GM13976 (cell line): ENCODE measurements around the gene FECH.
A peak's percentile ranks its signal among the peaks of the same experiment; 100 is the strongest.
"Not testable (repeated sequence)": the region's sequence is repeated elsewhere in the genome, so short reads cannot be mapped to it uniquely, and the experiment has no call there.

Experiments
- DNase-seq: peaks from one replicate; pipeline ENCODE4 v3.0.0; 2012; ENCODE audit warnings: low spot score
- in situ Hi-C: fragments of 300-500 bp; cut with MboI; formaldehyde crosslinking; loops from one replicate; pipeline ENCODE4 v1.12.0; 2022; ENCODE audit warnings: low sequenced_read_pairs, mixed read lengths, inconsistent platforms; ENCODE audit not compliant: unreplicated experiment
- TF ChIP-seq, protein P1 (sequence below): IDR thresholded peaks from 2 replicates; pipeline ENCODE4 v1.5.1; 2012; ENCODE audit warnings: borderline replicate concordance, mild to moderate bottlenecking; ENCODE audit not compliant: insufficient read depth; ENCODE audit errors: extremely low read depth, missing control alignments, control extremely low read depth

Gene FECH

DNA sequence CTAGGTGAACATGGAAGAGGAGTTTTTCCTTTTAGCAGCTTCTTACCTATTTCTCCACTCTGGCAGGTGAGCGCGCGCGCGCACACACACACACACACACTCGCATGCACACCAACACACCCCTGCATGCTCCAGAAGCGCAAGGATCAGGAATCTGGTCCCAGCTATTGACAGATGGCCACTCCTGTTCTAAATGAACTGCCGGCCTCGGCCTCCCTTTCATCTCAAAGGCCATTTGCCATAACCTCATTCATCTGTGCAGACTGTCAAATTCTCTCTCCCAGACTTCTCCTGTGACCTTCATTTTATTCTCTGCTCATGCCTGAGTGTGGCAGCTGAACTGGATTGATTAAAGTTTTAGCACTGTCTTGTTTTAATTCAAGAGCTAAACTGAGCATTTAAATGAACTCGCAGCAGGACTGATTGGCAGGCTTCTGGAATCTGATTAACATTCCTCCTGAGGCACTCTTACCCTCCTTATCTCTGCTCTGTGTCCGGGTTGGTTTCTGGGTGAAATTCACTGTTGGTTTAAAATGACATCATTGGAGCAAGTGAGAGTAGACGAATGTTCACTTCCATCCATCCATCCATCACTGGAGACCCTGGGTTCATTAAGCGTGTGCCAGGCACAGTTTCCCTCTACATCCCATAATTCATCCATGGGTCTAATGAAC, 58.8 kb downstream of the FECH start:
- DNase-seq = no peak
- in situ Hi-C loops = no loop called here

DNA sequence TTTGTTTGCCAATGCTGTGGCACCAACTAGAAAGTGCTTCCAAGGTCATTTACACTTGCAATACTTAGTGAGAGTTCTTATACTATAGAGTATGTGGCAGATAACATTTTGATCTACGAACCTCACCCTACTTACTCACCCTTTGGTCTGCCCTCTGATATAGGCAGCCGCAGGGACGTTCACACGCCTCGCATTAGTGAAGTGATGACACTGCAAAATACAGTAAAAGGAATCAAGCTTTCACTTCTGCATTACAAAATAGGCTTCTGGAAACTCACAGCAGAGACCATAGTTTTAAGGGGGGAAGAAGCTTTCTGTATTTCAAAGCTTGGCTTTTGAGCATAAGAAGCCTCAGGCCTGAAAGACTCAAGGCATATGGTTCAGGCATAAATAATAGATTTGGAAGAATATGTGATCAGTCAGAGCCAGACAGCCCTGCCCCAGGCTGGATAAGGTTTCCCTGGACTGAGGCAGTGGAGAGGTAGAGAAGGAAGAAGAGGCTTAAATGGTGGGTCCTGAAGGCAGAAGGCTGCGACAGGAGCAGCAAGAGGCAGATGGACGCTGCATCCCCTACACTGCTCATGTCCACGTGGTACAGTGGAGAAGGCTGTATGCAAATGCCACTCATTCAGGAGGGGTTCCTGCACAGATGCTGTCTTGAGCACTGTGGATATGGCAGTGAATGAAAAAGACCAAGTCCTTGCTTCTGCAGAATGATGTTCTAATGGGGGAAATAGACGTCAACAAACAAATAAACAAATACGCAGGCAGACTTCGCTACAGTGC, 63.1 kb downstream of the FECH start:
- DNase-seq = peak; percentile 36
- in situ Hi-C loops = no loop called here
- TF ChIP-seq, protein P1, sequence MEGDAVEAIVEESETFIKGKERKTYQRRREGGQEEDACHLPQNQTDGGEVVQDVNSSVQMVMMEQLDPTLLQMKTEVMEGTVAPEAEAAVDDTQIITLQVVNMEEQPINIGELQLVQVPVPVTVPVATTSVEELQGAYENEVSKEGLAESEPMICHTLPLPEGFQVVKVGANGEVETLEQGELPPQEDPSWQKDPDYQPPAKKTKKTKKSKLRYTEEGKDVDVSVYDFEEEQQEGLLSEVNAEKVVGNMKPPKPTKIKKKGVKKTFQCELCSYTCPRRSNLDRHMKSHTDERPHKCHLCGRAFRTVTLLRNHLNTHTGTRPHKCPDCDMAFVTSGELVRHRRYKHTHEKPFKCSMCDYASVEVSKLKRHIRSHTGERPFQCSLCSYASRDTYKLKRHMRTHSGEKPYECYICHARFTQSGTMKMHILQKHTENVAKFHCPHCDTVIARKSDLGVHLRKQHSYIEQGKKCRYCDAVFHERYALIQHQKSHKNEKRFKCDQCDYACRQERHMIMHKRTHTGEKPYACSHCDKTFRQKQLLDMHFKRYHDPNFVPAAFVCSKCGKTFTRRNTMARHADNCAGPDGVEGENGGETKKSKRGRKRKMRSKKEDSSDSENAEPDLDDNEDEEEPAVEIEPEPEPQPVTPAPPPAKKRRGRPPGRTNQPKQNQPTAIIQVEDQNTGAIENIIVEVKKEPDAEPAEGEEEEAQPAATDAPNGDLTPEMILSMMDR = no peak

More for the DNA sequence above, 58.8 kb downstream of the FECH start:
- TF ChIP-seq, protein P1 = no peak

DNA sequence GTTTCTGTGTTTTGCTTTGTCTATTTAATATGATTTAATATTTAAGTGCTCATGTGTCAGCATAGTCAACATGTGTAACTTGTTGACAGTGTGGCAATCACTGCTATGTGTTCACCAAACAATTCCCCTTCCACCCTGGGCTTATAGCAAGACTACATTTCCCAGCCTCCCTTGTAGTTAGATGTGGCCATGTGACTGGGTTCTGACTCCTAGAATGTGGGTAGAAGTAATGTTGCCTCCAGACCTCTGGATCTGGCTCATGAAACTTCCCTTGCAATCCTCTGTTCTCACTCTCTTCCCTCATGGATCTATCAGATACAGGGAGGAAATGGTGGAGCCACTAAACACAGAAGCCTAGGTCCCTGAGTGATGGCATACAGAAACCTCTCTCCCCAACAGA, 64.2 kb downstream of the FECH start:
- DNase-seq, in situ Hi-C loops: not testable (repeated sequence)

DNA sequence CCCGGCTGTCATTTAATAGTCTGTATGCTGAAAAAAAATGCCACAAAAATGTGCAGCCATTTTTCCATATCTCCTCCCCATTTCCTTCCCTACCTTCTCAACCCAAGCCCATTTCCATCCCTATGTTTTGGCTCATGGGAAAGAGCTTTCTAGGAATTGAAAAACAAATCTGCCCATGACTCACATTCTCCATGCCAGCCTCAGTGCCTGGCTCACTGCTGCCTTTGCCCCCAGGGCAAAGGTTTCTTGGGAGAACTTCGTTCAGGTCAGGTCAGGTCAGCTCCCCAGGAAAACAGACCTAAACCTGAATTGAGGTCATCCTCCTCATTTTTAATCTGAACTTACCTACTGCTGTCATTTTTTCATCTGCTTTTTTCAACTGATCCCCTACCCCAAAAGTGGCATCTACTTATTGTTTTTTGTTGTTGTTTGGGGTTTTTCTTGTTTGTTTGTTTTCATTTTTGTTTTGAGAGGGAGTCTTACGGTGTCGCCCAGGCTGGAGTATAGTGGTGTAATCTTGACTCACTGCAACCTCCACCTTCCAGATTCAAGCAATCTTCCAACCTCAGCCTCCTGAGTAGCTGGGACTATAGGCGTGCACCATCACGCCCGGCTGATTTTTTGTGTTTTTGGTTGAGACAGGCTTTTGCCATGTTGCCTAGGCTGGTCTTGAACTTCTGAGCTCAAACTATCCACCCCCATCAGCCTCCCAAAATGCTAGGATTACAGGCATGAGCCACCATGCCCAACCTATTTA, 66.7 kb downstream of the FECH start:
- in situ Hi-C loops = no loop called here
- no peak for DNase-seq
- TF ChIP-seq, protein P1 = no peak

DNA sequence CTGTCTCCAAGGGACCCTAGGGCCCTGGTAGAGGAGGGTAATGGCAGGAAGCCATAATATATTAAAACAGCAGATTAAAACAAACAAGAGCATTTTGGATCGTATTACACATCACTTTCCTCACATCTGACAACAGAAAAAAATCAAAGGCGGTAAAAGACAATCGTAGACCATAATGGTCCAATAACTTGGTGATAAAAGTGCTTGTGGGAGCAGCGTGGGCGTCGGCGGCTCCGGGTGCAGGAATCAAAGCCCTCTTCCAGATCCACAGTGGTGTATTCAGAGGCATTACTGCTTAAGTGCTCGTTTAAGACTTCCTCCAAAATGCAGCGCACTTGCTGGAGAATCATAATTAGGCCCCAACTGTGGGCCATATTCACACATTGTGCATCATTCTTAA, 68.0 kb downstream of the FECH start:
- TF ChIP-seq, protein P1 = no peak
- in situ Hi-C loops = no loop called here
- no peak for DNase-seq

DNA sequence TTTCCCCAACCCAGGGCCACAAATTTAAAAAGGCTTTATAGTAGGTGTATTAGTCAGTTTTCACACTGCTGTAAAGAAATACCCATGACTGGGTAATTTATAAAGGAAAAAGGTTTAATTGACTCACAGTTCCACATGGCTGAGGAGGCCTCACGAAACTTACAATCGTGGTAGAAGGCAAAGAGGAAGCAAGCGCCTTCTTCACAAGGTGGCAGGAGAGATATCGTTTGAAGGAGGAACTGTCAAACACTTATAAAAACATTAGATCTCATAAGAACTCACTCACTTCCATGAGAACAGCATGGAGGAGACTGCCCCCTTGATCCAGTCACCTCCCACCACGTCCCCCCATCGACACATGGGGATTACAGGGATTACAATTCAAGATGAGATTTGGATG, 70.4 kb downstream of the FECH start:
- in situ Hi-C loops = no loop called here
- TF ChIP-seq, protein P1 = no peak
- no peak for DNase-seq
